ENCODE data around the gene FREM1.

GRCh38 chr9:14889451-14889850 is 20.8 kb downstream of the FREM1 start:
- no peak for TF ChIP-seq POLR2A (IDR thresholded peaks at IDR 0.05)
- TF ChIP-seq CTCF (IDR thresholded peaks at IDR 0.05), result no peak
